Heart right ventricle (tissue), 16 donors: ENCODE results near the gene ARHGEF39. TPM values are rescaled to one million over a fixed set of nuclear protein-coding genes. Genes with fewer than 3 reads are reported as not detected.
A peak's percentile ranks its signal among the peaks of the same experiment; 100 is the strongest.

ENCODE experiments used
- ATAC-seq, 8 donors: fragments of 200-7000 bp; cut with Tn5 transposase; one replicate each; pipeline ENCODE4 v1.9.1; 2020; ENCODE audit warnings: mild to moderate bottlenecking in 8 of 8, moderate library complexity in 8 of 8, moderate number of reproducible peaks in 1 of 8
- DNase-seq, 2 donors: peaks; one replicate each; pipeline ENCODE4 v3.0.0-alpha.2; 2020
- H3K27ac ChIP-seq, 10 donors: fragments of 200-600 bp; sonication (generic) in 2 of 10; one replicate each; pipeline versions ENCODE4 v1.5.0 to v1.8.0; 2020 to 2022; ENCODE audit warnings: mild to moderate bottlenecking in 3 of 10
- H3K27me3 ChIP-seq, 7 donors: fragments of 200-600 bp; one replicate each; pipeline ENCODE4 v1.8.0; 2021 to 2022; ENCODE audit warnings: mild to moderate bottlenecking in 2 of 7
- H3K36me3 ChIP-seq, 9 donors: fragments of 200-600 bp; sonication (generic) in 1 of 9; one replicate each; pipeline versions ENCODE4 v1.5.0 to v1.8.0; 2020 to 2022; ENCODE audit warnings: mild to moderate bottlenecking in 2 of 9
- H3K4me1 ChIP-seq, 9 donors: fragments of 200-600 bp; sonication (generic) in 1 of 9; one replicate each; pipeline versions ENCODE4 v1.5.0 to v1.8.0; 2020 to 2022; ENCODE audit warnings: mild to moderate bottlenecking in 4 of 9
- H3K4me3 ChIP-seq, 10 donors: fragments of 200-600 bp; sonication (generic) in 2 of 10; one replicate each; pipeline versions ENCODE4 v1.5.0 to v1.8.0; 2020 to 2022; ENCODE audit warnings: mild to moderate bottlenecking in 7 of 10, moderate library complexity in 2 of 10
- H3K9me3 ChIP-seq, 11 donors: fragments of 200-600 bp in 10 of 11; sonication (generic) in 2 of 11; one replicate each; pipeline versions ENCODE4 v1.5.0 to v1.8.0; 2013 to 2022; ENCODE audit warnings: mild to moderate bottlenecking in 2 of 11, control low read depth in 1 of 11, moderate library complexity in 1 of 11
- WGBS, 2 donors: extraction: QIAGEN DNeasy Blood & Tissue Kit; methylation state at CpG; one replicate each; pipeline ENCODE4 v1.1.7; 2013; ENCODE audit warnings: inconsistent platforms in 1 of 2; 5-methylcytosine and 5-hydroxymethylcytosine counted together
- intact Hi-C, 10 donors: fragments of 100-400 bp; cut with DNase I; formaldehyde crosslinking; loops; one replicate each; pipeline versions ENCODE4 v1.11.1 to v1.14.2; 2022
- polyA plus RNA-seq, 2 donors: library from polyadenylated mRNA; stranded (reverse); fragments of 200-250 nt; gene quantifications; one replicate each; pipeline ENCODE4 v1.2.3, GENCODE V29; 2013
- total RNA-seq, 10 donors: library from RNA; stranded (reverse); fragmentation: NEBNext Ultra II Directional in 3 of 10; extraction: Animal tissue kit (Norgen Biotek cat#: 25700) in 3 of 10; gene quantifications; one replicate each; pipeline versions ENCODE4 v1.2.1 to v1.2.4, GENCODE V29; 2021 to 2023
- TF ChIP-seq, protein P1 (sequence below), 9 donors: fragments of 200-600 bp; sonication (generic) in 2 of 9; IDR thresholded peaks; one replicate each; pipeline versions ENCODE4 v1.5.0 to v1.8.0; 2021 to 2022; ENCODE audit warnings: antibody characterized with exemption in 9 of 9, mild to moderate bottlenecking in 5 of 9, moderate library complexity in 1 of 9
- donor health status: Arrhythmogenic right ventricular cardiomyopathy.
- donor health status: ischemic (EF 13 %, LVEDD 7.1; RV severe dilation, severe dysfunction).
- donor health status: healthy with polysubstance abuse.
- donor health status: DM: no; HTN: yes; CAD: no.
- donor health status: DM: no; HTN: no; CAD: no.
- donor health status: ischemic (EF 25% LVEDD 6.9; RV normal size, moderate dysfunction).
- donor health status: ischemic (EF 25% LVEDD 5.7; RV mildly dilated, moderate dysfunction).
- donor health status: healthy.
- donor health status: DM: yes; HTN: yes; CAD: no.
- donor health status: Ischemic cardiomyopathy.
- donor health status: ischemic (EF 35%, LVEDD 5.7; RV mildly dilated, moderate dysfunction).
- donor health status: nonischemic (EF 11% LVEDD 7.7; RV severe dilation, severe dysfunction).
- donor health status: DM: yes; HTN: yes; CAD: no.
- donor health status: PGD.
- donor health status: ischemic (EF 29% LVEDD 5.4; RV normal size, mild dysfunction).
- donor health status: nonischemic (EF 23%, LVEDD 6.1; RV moderate dilation, normal function).

ARHGEF39 gene
- total and polyA plus RNA-seq, 12 donors, result 0.09 to 1.3 (median 0.33) TPM; not detected in 2

DNA sequence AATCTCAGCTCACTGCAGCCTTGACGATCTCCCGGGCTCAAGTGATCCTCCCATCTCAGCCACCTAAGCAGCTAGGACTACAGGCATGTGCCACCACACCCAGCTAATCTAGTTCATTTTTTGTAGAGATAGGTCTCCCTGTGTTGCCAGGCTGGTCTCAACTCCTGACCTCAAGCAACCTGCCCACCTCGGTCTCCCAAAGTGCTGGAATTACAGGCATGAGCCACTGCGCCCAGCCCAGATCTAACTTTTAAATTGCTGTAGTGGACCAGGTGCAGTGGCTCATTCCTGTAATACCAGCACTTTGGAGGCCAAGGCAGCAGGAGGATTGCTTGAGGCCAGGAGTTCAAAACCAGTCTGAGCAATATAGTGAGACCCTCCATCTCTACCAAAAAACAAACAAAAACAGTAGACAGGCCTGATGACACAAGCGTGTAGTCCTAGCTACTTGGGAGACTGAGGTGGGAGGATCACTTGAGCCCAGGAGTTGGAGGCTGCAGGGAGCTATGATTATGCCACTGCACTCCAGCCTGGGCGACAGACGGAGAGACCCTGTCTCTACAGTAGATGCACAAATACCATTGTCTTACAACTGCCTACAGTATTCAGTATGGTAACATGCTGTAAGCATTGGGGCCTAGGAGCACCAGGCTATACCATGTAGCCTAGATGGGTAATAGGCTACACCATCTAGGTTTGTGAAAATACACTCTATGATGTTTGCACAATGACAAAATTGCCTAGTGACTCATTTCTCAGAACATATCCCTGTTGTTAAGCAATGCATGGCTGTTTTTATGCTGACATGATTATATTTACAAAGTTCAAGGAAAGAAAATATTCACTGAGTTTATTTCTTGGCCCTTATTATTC, 12.8 kb downstream of the ARHGEF39 start:
- Histone ChIP-seq H3K9me3 (no peaks in the 10 kb centered on the region), H3K4me3 (no peak overlapping the region), H3K27ac (peak overlapping the region in 1 of 10 donors; percentile 59), H3K36me3 (no peaks in the 10 kb centered on the region), H3K27me3 (no peaks in the 10 kb centered on the region), H3K4me1 (peaks cover 0 to 57% (median 8%) of the 10 kb centered on the region in 9 donors)
- DNase-seq (no peak), ATAC-seq (no peak)
- intact Hi-C loops, result loop anchor here in 5 of 10 donors (5.0 to 10.0 kb wide), 5 partner anchors 45 to 253 kb away; partner anchors contain the start of genes HINT2 (in 2 of the 5), SPAG8 (in 2 of the 5), CREB3 (in 1 of the 5) and HRCT1 (in 1 of the 5)
- 82 to 85% methylated on average over 7 of the region's 7 CpGs for WGBS, 2 donors
- TF ChIP-seq, protein P1, sequence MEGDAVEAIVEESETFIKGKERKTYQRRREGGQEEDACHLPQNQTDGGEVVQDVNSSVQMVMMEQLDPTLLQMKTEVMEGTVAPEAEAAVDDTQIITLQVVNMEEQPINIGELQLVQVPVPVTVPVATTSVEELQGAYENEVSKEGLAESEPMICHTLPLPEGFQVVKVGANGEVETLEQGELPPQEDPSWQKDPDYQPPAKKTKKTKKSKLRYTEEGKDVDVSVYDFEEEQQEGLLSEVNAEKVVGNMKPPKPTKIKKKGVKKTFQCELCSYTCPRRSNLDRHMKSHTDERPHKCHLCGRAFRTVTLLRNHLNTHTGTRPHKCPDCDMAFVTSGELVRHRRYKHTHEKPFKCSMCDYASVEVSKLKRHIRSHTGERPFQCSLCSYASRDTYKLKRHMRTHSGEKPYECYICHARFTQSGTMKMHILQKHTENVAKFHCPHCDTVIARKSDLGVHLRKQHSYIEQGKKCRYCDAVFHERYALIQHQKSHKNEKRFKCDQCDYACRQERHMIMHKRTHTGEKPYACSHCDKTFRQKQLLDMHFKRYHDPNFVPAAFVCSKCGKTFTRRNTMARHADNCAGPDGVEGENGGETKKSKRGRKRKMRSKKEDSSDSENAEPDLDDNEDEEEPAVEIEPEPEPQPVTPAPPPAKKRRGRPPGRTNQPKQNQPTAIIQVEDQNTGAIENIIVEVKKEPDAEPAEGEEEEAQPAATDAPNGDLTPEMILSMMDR (IDR thresholded peaks at IDR 0.05), result no peak

DNA sequence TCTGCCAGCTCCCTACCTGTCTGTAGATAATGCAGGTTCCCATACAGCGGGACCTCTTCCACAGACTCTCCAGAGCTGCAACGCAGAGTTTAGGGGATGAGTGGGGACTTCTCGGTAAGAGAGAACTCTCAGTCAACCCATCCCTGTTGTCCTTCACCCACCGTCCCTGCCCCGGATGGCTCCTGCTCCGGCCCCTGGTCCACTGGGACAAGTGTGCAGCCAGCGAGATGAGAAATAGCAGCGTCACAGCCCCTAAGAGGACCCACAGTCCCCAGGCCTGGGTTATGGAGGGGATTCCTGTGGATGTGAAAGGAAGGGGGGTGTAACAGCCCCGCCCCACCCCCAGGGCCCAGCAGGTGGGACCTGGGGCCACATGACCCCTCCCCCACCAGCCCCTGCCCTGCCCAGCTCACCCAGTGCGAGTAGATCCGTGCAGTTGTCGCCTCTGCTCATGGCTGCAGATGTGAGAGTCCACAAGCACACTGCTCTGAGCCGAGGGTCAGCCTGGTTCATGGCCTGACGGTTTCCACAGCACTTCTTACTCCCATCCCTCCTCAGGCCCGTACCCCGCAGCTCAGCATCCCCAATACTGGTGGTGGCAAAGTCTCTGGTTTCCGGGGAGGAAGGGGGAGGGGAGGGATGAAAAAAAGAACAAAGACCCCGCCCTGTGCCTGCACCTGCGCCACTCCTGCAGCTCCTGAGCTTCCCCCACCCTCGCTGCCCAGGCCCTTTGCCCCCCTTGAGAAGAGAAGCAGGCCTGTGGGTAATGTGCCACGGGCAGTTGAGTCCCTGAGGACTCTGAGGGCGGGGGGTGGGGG, 14.4 kb downstream of the ARHGEF39 start, which contains the start of gene SIT1:
Gene SIT1 (minus strand): TSS at position 591 of the 818 bp plus-strand sequence. CDS start 78 bp downstream, at position 513.
- intact Hi-C loops, result loop anchor here in 5 of 10 donors (5.0 to 10.0 kb wide), 5 partner anchors 46 to 254 kb away; partner anchors contain the start of genes HINT2 (in 2 of the 5), SPAG8 (in 2 of the 5), CREB3 (in 1 of the 5) and HRCT1 (in 1 of the 5)
- H3K27ac ChIP-seq, result peak within 1 kb of the TSS in 5 of 10 donors; percentile 10 to 85 (median 50)
- no peaks in the 10 kb centered on the region for H3K9me3 ChIP-seq
- WGBS, 2 donors, result 67% methylated on average over 22 of the region's 22 CpGs
- no peaks in the 10 kb centered on the region for H3K36me3 ChIP-seq
- no peak for DNase-seq
- TF ChIP-seq, protein P1 (IDR thresholded peaks at IDR 0.05), result no peak
- no peak for ATAC-seq
- peak within 1 kb of the TSS in 3 of 10 donors; percentile 5 to 50 (median 20) for H3K4me3 ChIP-seq
- peaks cover 0 to 63% (median 12%) of the 10 kb centered on the region in 9 donors for H3K4me1 ChIP-seq
- no peaks in the 10 kb centered on the region for H3K27me3 ChIP-seq

DNA sequence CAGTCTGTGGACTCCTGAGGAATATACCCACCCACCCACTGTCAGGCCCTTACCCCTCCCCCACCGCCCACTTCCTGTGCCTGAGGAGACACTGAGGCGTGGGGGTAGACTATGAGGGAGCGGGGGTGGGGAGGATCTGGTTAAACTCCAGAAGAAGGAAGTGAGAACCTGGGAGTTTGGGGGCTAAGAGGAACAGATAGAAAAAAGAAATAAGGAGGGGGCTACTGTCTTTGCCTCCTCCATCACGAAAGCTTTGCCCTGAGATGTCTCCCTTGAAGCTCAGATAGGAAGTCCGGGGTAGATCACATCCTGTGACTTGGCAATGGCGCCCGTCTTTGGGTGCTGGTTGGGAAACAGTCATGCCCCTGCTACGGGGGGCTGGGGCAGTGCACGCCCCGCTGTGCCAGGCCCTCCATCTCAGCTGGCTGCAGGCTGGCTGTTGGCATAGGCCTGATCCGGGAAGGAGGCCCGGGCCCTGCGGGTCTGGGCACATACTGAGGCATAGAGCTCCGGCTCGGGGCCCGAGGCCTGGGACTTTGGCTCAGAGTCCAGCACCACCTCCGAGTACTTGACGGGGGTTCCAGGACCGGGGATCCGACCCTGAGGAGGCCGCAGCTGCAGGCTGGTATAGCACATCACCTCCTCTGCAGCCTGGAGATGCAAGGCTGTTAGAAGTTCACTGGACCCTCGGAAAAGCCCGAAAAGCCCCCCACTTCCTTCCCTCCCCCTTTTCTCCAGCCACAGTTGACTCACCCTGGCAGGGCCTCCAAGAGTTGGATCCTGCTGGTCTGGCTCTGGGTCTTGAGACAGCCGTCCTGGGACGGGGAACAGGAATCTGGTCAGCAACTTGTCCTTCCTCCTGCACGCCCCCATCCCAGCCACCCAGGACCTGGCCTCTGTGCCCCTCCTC, 15.3 kb downstream of the ARHGEF39 start:
- Histone ChIP-seq H3K9me3 (no peaks in the 10 kb centered on the region), H3K27ac (peak overlapping the region in 5 of 10 donors; percentile 10 to 85 (median 50)), H3K4me3 (peak overlapping the region in 3 of 10 donors; percentile 5 to 50 (median 20)), H3K27me3 (no peaks in the 10 kb centered on the region), H3K4me1 (peaks cover 0 to 72% (median 12%) of the 10 kb centered on the region in 9 donors), H3K36me3 (no peaks in the 10 kb centered on the region)
- ATAC-seq, result no peak
- 74 to 85% methylated on average over 26 of the region's 26 CpGs for WGBS, 2 donors
- TF ChIP-seq, protein P1 (IDR thresholded peaks at IDR 0.05), result no peak
- intact Hi-C loops, result loop anchor here (5.0 to 10.0 kb wide), 10 partner anchors 42 to 255 kb away; partner anchors contain the start of genes TESK1 (in 4 of the 10), HINT2 (in 2 of the 10), SPAG8 (in 2 of the 10) and CREB3 (in 1 of the 10)
- no peak for DNase-seq
